Prostate gland (tissue), 2 donors: Measurements from ENCODE around the gene STUB1. TPM values are rescaled to one million over a fixed set of nuclear protein-coding genes. Genes with fewer than 3 reads are reported as not detected.
A peak's percentile ranks its signal among the peaks of the same experiment; 100 is the strongest.

Experiments used
- DNase-seq: peaks from one replicate; pipeline ENCODE4 v3.0.0-alpha.2; 2019; ENCODE audit warnings: low spot score
- H3K27ac ChIP-seq, 2 donors: fragments of 200-600 bp; sonication (generic); 2 replicates each; pipeline ENCODE4 v1.5.1; 2017 to 2019
- H3K27me3 ChIP-seq: fragments of 200-600 bp; sonication (generic); replicated peaks from 2 replicates; pipeline ENCODE4 v1.5.1; 2019; ENCODE audit not compliant: insufficient read depth
- H3K36me3 ChIP-seq, 2 donors: fragments of 200-600 bp; sonication (generic); 1 replicate in 1 of 2; 2 replicates in 1 of 2; pipeline versions ENCODE4 v1.5.1 to v1.8.1; 2017 to 2019
- H3K4me1 ChIP-seq: fragments of 200-600 bp; sonication (generic); replicated peaks from 2 replicates; pipeline ENCODE4 v1.5.1; 2019
- H3K4me3 ChIP-seq, 2 donors: fragments of 200-600 bp; sonication (generic); 2 replicates each; pipeline ENCODE4 v1.5.1; 2017 to 2019
- H3K9me3 ChIP-seq: fragments of 200-600 bp; sonication (generic); 2 replicates; pipeline ENCODE4 v1.5.1; 2017
- CTCF ChIP-seq, 4 experiments: fragments of 200-600 bp in 2 of 4; fragments of 450-650 bp in 2 of 4; sonication (generic) in 2 of 4; IDR thresholded peaks; 1 replicate in 3 of 4; 2 replicates in 1 of 4; pipeline ENCODE4 v1.5.1; 2016 to 2019; ENCODE audit warnings: antibody characterized with exemption in 4 of 4, mild to moderate bottlenecking in 2 of 4, moderate library complexity in 2 of 4
- POLR2A ChIP-seq: fragments of 450-650 bp; IDR thresholded peaks from one replicate; pipeline ENCODE4 v1.6.1; 2016; ENCODE audit warnings: antibody characterized with exemption, mild to moderate bottlenecking
- POLR2AphosphoS5 ChIP-seq: sonication (generic); formaldehyde crosslinking; IDR thresholded peaks from one replicate; pipeline ENCODE4 v1.6.1; 2017; ENCODE audit warnings: antibody characterized with exemption
- WGBS: methylation state at CpG from one replicate; pipeline ENCODE4 v1.1.5; 2018; 5-methylcytosine and 5-hydroxymethylcytosine counted together
- intact Hi-C: fragments of 100-400 bp; cut with DNase I; formaldehyde crosslinking; loops from one replicate; pipeline ENCODE4 v1.14.2; 2022
- total RNA-seq, 2 donors: library from RNA; depleted of rRNA; stranded (reverse); fragments of >200 nt; gene quantifications; one replicate each; pipeline ENCODE4 v1.1.0, GENCODE V29; 2016

Gene STUB1
- total RNA-seq, 2 donors from 2014 or later: 173 to 255 TPM

- Histone ChIP-seq H3K27me3 (no peaks in the 10 kb centered on the region), H3K36me3 (no peaks in the 10 kb centered on the region), H3K27ac (peak within 1 kb of the TSS; percentile 97), H3K4me3 (peak within 1 kb of the TSS; percentile 49 to 64), H3K9me3 (no peaks in the 10 kb centered on the region), H3K4me1 (peaks cover 9% of the 10 kb centered on the region)
- TF ChIP-seq POLR2AphosphoS5: peak; percentile 79
- peak; percentile 58 for TF ChIP-seq POLR2A
- TF ChIP-seq CTCF (IDR thresholded peaks at IDR 0.05): peak in 2 of 4 experiments; percentile 28 to 32
- peak; percentile 95 for DNase-seq
- intact Hi-C loops: loop anchor here (2.0 kb wide), 1 partner anchor 48 kb away; no protein-coding TSS in a partner anchor
- under 1% methylated on average over 91 of the region's 91 CpGs for WGBS
Observed at GRCh38 chr16:636206-637080, 43.8 kb upstream of the STUB1 start, which contains the start of gene METTL26. METTL26 (minus strand) TSS chr16:636305; CDS start chr16:636290, 15 bp downstream.

GRCh38 chr16:637081-638018, 42.9 kb upstream of the STUB1 start:
- DNase-seq: peak; percentile 91
- no peaks in the 10 kb centered on the region for H3K27me3 ChIP-seq
- H3K4me1 ChIP-seq: peaks cover 9% of the 10 kb centered on the region
- H3K4me3 ChIP-seq: peak overlapping the region; percentile 49 to 64
- H3K9me3 ChIP-seq: no peaks in the 10 kb centered on the region
- peak overlapping the region; percentile 97 for H3K27ac ChIP-seq
- intact Hi-C loops: loop anchor here (2.0 kb wide), 1 partner anchor 49 kb away; no protein-coding TSS in a partner anchor
- no peaks in the 10 kb centered on the region for H3K36me3 ChIP-seq
- 46% methylated on average over 19 of the region's 53 CpGs for WGBS
- TF ChIP-seq POLR2A (no peak), POLR2AphosphoS5 (no peak), CTCF (IDR thresholded peaks at IDR 0.05) (no peak)

- no peak for TF ChIP-seq CTCF (IDR thresholded peaks at IDR 0.05)
- no peak for TF ChIP-seq POLR2A
- TF ChIP-seq POLR2AphosphoS5: no peak
- Histone ChIP-seq H3K9me3 (no peaks in the 10 kb centered on the region), H3K27ac (no peak overlapping the region), H3K4me1 (peaks cover 13% of the 10 kb centered on the region), H3K36me3 (no peaks in the 10 kb centered on the region), H3K27me3 (no peaks in the 10 kb centered on the region), H3K4me3 (no peak overlapping the region)
- intact Hi-C loops: no loop called here
- 83% methylated on average over 15 of the region's 15 CpGs for WGBS
- DNase-seq: no peak
Observed at GRCh38 chr16:638034-638543, 42.1 kb upstream of the STUB1 start.

GRCh38 chr16:638836-639235, 41.4 kb upstream of the STUB1 start:
- 74% methylated on average over 9 of the region's 9 CpGs for WGBS
- intact Hi-C loops: no loop called here
- no peak for DNase-seq
- Histone ChIP-seq H3K27ac (no peak overlapping the region), H3K36me3 (no peaks in the 10 kb centered on the region), H3K27me3 (no peaks in the 10 kb centered on the region), H3K9me3 (no peaks in the 10 kb centered on the region), H3K4me3 (no peak overlapping the region), H3K4me1 (peaks cover 15% of the 10 kb centered on the region)
- TF ChIP-seq POLR2A (no peak), CTCF (IDR thresholded peaks at IDR 0.05) (no peak), POLR2AphosphoS5 (no peak)
